PFSK-1 (cell line): ENCODE measurements around the gene THRB.

ENCODE experiments used
- POLR2AphosphoS5 ChIP-seq: IDR thresholded peaks from 2 replicates; pipeline ENCODE4 v1.6.1; 2012; ENCODE audit warnings: low read depth, mild to moderate bottlenecking, control low read depth, low read length, moderate library complexity
- REST ChIP-seq, 2 experiments: IDR thresholded peaks; 2 replicates each; pipeline versions ENCODE4 v1.6.1 to v1.8.0; 2011 to 2012; ENCODE audit warnings: low read depth in 2 of 2, low read length in 2 of 2, control low read depth in 1 of 2, inconsistent platforms in 1 of 2, mild to moderate bottlenecking in 1 of 2, moderate library complexity in 1 of 2; ENCODE audit not compliant: insufficient read depth in 1 of 2
- TAF1 ChIP-seq: IDR thresholded peaks from 2 replicates; pipeline ENCODE4 v1.6.1; 2012; ENCODE audit warnings: low read length, control low read depth, borderline replicate concordance; ENCODE audit not compliant: insufficient read depth

- TF ChIP-seq POLR2AphosphoS5 (no peak), TAF1 (no peak), REST (IDR thresholded peaks at IDR 0.05; ENCODE audit: insufficient read depth in 1 of 2, low read depth in 2 of 2, low read length in 2 of 2) (no peak)
Observed at GRCh38 chr3:24533561-24534193, 39.0 kb upstream of the THRB start.
